GM10266 (cell line): ENCODE measurements around the gene ZNF460.
"Not testable (repeated sequence)": the region's sequence is repeated elsewhere in the genome, so short reads cannot be mapped to it uniquely, and the experiment has no call there.

Experiments used
- DNase-seq: peaks from one replicate; pipeline ENCODE4 v3.0.0; 2012; ENCODE audit errors: extremely low spot score
- CTCF ChIP-seq: IDR thresholded peaks from 2 replicates; pipeline ENCODE4 v1.5.1; 2012; ENCODE audit warnings: mild to moderate bottlenecking, low read depth; ENCODE audit not compliant: control insufficient read depth, insufficient read depth; ENCODE audit errors: missing control alignments

The ZNF460 gene

GRCh38 chr19:57267291-57267690, 13.0 kb upstream of the ZNF460 start:
- no peak for DNase-seq
- no peak for TF ChIP-seq CTCF

- DNase-seq: no peak
- TF ChIP-seq CTCF: no peak
These were observed 10.6 kb upstream of the ZNF460 start for GRCh38 chr19:57269515-57270250.

- TF ChIP-seq CTCF: no peak
- DNase-seq: no peak
These were observed 9.0 kb upstream of the ZNF460 start for GRCh38 chr19:57271280-57271679.

DNA sequence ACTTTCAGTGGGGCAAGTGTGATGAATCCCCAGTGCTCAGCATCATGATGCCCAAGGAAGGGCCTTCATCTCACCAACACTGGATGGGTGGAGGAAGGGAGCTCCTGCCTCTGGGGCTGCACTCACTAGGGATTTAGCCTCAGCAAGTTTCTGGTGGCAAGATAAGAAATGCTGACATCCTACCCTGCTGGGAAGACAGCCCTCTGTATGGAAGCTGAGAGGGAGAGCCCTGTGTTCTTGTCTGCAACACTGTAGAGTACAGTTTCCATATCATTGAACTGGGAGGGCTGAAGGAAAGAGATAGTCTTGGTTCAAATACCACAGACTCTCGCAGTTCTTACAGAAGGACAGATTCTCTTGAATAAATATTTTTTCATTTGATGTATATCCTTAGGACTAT, 7.3 kb upstream of the ZNF460 start:
- no peak for TF ChIP-seq CTCF
- no peak for DNase-seq

DNA sequence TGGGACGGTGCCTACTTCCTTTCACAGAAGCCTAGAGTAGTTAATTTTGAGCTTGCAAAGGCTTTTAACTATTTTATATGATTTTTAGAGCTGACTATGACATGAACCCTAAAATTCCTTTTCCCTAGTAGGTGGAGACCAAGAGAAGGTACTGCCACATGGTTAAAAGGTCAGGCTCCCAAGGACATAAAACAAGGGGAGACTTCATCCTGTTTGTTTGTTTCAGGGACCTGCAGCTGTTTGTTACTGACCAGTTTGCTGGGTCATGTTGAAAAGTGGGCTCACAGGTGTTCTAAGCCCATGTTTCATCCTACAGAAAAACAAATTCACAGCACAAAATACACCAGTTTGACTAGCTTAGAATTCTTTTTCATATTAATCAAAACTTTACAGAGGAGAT, 3.9 kb upstream of the ZNF460 start:
- DNase-seq: no peak
- TF ChIP-seq CTCF: no peak

DNA sequence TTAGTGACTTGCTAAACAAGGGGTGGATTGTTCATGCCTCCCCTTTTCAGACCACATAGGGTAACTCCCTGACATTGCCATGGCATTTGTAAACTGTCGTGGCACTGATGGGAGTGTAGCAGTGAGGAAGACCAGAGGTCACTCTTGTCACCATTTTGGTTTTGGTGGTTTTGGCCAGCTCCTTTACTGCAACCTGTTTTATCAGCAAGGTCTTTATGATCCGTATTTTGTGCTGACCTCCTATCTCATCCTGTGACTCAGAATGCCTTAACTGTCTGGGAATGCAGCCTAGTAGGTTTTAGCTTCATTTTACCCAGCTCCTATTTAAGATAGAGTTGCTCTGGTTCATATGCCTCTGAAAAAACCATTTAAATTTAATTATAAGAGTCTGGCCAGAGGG, 1.8 kb upstream of the ZNF460 start:
- not testable (repeated sequence) for DNase-seq

- DNase-seq: peak; percentile 80
- peak; percentile 64 for TF ChIP-seq CTCF
These were observed 694 bp upstream of the ZNF460 start for GRCh38 chr19:57279418-57280164.
